ENCODE measurements around the gene VIPR2.

The VIPR2 gene

DNA sequence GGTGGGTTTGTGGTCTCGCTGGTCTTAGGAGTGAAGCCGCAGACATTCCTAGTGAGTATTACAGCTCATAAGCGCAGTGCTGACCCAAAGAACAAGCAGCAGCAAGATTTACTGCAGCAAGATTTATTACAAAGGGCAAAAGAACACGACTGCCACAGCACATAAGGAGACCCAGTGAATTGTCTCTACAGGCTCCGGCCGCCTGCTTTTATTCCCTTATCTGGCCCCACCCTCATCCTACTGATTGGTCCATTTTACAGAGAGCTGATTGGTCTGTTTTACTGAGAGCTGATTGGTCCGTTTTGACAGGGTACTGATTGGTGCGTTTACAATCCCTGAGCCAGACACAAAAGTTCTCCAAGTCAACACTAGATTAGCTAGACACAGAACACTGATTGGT, 82.1 kb downstream of the VIPR2 start:
- no peak for DNase-seq

DNA sequence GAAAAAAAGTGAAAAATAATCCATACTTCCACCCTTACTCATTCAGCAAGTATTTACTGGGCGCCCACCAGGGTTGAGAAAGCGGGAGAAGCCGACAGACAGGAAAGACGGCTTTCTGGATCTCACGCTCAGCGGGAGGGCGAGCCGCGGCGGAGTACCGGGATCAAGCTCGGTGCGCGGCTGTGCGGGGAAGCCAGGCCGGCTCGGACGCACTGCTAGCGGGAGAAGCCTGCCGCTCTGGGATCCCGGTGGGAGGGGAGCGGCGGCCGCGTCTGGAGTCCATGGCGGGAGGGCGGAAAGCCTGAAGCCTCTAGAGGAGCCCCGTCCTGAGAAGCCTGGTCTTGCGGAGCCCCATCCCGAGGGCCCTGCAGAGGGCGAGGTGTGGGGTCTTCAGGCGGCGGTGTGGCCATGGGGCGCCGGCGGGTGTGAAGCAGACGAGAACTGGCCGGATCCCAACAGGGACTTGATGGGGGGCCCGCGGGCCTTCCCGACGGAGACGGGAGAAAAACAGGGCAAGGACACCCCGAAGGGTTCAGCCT, 82.9 kb downstream of the VIPR2 start:
- no peak for DNase-seq

DNA sequence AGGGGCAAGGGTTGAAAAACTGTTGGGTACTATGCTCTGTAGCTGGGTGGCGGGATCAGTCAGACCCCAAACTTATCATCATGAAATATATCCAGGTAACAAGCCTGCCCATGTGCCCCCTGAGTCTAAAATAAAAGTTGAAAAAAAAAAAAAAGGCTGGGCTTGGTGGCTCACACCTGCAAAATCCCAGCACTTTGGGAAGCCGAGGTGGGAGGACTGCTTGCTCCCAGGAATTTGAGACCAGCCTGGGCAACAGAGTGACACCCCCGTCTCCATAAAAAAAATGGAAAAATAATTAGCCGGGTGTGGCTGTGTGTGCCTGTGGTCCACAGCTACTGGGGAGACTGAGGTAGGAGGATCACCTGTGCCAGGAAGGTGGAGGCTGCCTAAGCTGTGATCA, 83.5 kb downstream of the VIPR2 start:
- no peak for DNase-seq

DNA sequence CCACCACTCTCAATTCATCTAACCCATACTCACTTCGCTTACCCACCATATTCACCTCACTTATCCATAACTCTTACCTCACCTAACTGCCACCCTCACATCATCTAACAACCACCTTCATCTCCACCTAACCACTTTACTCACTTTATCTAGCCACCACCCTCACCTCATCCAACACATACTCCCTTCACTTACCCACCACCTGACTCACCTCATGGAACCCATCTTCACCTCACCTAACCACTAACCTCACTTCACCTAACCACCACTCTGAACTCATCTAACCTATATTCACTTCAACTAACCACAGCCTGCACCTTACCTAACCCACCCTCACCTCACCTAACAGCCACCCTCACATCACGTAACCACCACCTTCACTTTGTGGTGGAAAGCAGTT, 84.2 kb downstream of the VIPR2 start:
- DNase-seq = no peak

DNA sequence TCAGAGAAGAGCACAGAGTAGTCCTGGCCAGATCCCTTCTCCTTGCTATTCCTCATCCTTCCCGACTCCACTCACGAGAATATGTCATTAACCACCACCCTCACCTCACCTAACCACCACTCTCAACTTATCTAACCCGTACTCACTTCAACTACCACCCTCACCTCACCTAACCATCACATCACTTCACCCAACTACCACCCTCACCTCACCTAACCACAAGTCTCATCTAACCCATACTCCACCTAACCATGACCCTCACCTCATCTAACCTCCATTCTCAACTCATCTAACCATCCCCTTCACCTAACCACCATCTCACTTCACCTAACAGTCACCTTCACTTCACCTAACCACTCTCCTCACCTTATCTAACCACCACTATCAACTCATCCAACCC, 85.0 kb downstream of the VIPR2 start:
- DNase-seq = no peak

DNA sequence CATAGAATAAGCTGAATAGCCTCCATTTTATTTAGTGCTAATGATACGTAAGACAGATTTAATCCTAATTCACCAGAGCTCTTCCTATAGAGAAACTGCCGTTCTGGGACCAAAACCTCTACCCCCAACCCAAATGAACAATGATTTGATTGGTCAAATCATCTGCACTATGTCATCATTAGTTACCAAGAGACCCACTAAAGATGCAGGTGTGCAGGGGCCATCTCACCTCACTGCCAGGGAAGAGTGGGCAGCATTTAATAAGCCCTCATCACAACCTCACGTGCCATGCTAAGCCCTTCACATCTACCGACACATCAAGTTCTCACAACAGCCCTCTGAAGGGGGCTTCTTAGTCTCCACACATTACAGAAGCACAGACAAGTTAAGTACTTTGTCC, 87.0 kb downstream of the VIPR2 start:
- no peak for DNase-seq

DNA sequence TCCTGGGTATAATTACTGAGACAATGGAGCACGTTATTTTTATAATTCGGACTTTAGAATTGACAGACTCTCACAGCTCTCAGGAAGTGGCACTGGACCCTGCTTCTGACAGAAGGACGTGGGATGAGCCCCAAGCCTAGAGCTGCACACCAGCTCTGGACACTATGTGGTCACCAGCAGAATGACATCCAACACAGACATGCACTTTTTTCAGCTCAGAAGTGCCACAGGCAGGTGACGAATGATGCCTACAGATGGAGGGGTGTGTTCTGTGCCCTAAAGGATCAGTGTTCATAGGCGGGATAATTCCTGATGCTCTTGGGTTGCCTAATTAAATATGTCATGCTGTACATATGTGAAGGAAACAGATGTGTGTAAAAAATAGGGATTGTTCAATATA, 87.9 kb downstream of the VIPR2 start:
- DNase-seq = peak; percentile 17

DNA sequence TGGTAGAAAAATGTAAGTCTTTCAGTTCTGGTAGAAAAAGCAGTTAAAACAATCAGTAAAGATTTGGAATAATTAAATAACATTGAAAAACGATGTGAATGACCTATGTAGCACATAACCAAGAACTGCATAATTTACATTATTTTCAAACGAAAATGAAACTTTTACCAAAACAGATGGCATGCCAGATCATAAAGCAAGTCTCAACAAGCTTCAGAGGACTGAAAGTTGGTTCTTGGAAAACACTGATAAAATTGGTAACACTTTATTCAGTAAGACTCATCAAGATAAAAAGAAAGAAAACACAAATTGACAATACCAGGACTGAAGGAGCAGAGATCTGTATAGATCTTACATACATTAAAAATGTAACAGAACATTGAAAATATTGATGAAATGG, 92.8 kb downstream of the VIPR2 start:
- DNase-seq = no peak

DNA sequence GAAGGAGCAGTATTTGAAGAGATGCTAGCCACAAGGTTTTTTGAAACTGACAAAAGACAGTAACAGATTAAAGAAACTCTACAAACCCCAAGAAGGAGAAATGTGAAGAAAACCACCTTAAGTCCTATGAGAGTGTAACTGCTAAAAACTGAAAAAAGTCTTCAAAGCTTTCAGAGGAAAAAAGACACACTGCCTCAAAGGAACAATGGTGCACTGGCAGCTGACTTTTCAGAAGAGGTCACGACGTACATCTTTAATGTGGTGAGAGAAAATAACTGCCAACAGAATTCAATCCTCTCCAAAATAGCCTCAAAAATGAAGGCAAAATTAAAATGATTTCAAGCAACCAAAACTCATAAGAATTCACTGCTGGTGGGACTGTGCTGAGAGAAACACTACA, 94.0 kb downstream of the VIPR2 start:
- DNase-seq = no peak

DNA sequence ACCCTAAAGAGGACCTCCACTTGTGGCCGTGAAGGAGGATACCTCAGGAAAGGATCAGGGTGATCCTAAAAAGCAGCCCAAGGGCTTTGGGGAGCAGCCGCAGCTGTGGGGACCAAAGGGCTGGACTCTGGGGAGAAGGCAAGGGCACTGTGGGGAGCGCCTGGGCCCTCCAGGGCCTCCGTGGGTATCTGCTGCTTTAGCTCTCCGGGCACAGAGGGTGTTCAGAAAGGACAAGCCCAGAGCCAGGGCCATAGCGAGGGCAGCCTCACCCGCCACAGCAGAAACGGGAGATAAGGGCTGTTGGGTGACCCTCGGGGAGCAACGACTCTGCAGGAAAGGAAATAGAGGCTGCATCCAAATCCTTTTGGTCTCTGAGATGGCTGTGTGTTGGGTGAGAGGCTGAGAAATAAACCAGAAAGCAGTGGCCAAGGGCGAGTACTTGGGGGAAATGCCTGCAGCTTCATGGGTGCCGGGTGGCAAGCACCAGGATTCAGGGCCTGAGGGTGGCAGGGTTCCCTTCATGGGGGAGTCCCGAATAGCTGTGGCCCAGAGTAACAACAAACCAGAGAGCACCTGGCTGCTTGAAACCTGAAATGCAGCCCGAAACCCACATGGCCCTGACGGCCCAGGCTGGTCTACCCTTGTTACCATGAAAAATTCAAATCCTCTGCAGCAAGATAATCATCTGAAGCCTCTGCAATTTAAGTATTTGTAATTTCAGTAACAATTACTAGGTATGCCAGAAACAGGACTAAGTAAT, 95.2 kb downstream of the VIPR2 start:
- no peak for DNase-seq

DNA sequence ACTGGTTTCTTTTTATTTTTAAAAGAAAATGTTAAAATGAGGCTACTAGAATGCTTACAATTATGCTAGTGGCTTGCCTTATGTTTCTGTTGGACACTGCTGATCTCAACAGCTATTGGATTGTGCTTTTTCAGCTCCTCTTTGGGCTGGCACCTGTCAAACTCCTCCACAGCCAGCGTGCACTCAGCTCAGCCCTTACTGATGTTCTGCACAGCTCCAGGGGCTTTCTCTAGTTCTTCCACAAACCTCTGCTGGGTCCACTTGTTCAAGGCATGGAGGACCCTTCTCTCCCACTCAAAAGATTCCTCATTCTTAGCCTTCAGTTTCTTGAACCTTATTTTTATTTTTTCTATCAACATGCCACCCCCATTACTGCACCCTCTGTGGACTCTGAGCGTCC, 96.0 kb downstream of the VIPR2 start:
- DNase-seq = no peak

DNA sequence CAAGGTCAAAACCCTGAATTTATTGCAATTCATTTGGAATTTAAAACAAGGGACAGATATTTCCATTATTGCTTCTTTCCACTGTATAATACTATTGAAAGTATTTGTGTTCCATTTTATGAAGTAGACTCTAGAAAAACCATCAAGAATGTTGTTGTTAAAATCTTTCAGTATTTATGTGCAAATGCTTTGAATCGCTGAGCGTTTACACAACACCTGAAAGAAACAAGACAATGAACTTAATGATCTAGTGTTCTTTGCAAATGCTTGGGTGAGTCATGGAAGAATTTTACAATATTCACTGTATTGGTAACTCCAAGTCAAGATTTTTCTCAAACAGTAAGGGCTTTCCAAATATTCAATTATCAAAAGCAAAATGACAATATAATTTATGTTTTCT, 97.1 kb downstream of the VIPR2 start:
- no peak for DNase-seq

DNA sequence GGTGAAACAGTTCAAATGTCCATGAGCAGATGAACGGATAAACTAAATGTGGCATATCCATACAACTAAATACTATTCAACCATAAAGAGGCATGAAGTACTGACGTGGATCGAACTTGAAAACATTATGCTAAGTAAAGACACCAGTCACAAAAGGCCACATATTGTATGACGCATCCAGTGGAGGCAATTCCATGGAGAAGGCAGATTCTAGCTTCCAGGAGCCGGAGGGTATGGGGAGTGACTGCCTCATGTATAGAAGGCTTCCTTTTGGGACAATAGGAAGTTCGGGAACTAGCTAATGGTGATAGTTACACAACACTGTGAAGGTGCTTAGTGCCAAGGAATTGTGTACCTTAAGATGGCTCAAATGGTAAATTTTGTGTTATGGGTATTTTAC, 98.4 kb downstream of the VIPR2 start:
- DNase-seq = no peak

DNA sequence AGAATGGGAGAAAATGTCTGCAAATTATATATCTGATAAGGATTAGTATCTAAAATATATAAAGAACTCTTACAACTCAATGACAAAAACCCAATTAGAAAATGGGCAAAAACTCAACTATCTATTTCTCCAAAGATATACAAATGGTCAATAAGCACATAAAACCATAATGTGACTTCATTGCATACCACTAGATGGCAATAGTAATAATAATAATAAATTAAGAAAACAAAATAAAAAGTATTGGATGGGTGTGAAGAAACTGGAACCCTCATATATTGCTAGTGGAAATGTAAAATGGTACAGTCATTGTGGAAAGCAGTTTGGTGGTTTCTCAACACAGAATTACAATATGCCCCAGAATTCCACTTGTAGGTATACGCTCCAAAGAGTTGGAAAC, 98.8 kb downstream of the VIPR2 start:
- DNase-seq = no peak

DNA sequence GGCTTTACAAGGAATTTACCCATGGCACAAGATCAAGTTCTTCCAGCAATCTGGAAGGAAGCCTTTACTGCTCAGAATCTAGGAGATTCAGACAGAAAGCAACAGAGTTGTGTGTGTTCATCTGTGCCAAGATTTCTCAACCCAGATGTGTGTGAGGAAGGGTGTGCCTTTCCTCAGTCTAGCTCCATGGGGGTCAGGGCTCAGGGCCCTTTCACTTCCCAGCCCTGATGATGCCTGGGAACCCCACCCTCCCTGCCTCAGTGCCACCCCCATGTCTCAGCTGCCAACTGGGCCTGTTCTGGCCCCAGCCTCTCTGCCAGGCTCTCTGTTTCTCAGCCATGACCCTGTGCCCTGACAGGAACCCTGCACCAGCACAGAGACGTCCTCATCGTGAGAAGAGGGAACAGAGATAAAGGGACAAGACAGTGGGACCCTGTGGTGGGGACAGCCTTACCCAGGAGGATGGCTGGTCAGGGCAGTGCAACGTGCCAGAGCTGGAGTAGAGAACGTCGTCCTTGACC, 102.0 kb downstream of the VIPR2 start:
- no peak for DNase-seq

DNA sequence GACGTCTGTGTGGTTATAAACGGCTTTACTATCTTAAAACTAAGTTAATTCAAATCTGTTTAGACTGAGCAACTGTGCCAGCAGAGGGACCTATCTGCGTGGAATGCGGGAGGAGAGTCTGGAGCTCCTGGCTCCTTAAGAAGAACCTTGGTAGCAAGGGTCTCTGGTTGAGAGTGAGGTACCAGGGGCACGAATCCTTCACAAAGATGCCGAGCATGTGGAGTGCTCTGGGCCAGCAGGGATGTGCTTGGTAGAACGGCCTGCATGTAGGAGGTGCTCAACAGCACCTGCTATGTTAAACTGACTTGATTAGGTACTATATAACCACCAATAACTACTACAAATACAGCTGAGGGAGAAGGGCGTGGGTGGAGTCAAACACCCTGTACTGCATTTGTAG, 102.6 kb downstream of the VIPR2 start:
- no peak for DNase-seq

DNA sequence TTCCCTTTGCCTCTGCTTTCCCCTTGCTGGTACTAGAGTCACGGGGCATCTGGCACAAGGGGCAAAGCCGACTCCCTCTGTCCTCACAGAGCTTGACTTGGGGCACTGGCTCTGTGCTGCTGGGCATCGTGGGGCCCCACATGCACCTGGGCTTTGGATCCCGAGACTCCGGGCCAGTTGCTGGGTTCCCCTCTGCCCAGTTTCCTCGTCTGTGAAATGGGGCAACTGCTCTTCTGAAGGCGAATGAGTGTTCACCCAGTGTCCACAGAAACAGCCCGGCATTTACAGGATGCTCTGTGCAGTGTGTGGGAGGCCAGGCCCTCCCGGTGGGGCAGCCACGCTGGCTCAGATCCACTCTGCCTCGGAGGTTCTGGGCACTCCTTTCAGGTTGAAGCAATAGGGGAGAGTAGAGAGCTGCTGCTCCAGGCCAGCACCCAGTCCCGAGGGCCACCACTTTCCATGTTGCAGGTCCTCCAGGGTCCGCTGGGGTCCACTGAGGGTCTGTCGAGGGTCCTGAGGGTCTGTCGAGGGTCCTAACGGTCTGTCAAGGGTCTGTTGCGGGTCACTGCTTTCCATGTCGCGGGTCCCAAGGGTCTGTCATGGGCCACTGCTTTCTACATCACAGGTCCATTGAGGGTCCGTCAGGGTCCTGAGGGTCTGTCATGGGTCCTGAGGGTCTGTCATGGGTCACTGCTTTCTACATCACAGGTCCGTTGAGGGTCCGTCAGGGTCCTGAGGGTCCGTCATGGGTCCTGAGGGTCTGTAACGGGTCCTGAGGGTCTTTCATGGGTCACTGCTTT, 103.6 kb downstream of the VIPR2 start:
- no peak for DNase-seq

DNA sequence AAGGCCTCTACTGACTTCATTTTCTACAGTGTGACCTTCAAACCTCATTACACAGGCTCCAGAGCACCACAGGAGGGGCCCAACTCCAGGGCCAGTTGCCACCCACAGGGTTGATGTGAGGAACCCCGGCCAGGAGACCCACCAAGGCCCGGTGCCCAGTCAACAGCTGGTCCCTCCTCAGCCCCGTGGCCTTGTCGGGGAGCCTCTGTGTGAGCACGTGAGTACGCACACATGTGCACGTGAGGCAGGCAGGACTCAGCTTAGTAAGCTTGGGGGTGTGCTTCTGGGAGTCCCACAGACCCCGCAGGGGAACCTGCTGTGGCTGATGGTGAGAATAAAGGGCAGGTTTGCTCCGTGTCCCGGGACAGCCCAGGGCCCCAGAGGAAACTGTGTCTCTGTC, 104.5 kb downstream of the VIPR2 start:
- no peak for DNase-seq

DNA sequence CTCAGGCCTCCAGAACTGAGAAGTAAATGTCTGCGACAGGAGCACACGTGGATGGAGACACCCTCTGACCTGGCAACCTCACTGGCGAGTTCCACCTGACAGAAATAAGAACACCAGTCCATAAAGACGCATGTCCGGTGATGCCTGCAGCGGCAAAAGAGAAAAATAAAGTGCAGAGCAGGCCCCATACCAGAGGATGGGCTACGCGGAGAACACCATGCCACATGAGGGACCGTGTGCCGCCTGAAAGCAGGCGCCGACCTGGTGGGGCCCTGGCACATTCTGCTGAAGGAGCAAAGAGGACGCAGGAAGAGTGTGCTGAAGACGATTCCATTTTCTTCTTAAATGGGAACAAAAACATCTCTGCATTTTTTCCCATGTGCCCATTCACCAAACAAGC, 105.0 kb downstream of the VIPR2 start:
- DNase-seq = no peak

DNA sequence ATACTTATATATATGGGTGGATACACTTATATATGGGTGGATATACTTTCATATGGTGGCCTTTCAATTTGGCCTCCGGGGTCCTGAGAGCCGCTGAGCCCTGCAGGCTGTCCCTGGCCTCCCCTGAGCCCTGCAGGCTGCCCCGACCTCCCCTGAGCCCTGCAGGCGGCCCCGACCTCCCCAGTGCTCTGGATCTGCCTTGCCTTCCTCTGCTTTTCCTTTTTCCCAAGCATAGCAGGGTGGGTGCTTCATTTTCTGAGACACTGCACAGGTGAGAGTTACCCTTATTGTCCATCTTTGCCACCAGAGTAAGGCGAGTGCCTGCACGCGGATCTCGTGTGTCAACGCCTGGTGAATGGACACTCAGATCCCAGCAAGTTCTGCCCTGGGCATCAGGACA, 106.6 kb downstream of the VIPR2 start:
- DNase-seq = no peak

DNA sequence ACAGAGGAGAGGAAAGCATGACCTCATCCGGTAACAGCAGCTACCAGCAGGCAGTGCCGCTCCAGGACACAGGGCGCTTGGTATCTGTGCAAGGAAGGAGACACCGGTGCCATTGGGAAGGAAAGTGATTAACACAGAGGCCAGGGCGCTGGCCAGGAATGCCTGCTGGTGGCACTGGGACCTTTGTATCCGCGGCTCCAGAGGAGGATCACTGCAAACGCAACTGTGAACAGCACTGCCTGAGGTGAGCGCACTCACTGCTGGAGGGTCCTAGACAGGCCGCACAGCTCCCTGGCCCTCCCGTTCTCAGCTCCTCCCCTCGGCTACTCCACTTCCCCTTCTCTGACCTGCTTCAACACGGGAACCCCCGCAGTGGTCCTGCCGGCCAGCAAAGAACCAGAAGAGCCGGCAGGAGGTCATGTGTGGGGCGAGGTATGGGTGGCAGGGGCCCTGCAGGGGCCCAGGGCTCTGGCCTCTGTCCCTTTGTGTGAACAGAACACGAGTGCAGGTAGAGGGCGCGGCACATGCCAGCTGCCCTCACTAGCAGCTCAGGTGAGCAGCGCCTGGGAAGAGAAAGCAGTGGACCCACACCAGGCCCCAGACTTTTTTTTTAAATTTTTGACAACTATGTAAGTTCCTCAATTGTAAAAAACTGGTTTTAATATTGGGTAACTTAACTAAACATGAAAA, 107.6 kb downstream of the VIPR2 start:
- DNase-seq = no peak

DNA sequence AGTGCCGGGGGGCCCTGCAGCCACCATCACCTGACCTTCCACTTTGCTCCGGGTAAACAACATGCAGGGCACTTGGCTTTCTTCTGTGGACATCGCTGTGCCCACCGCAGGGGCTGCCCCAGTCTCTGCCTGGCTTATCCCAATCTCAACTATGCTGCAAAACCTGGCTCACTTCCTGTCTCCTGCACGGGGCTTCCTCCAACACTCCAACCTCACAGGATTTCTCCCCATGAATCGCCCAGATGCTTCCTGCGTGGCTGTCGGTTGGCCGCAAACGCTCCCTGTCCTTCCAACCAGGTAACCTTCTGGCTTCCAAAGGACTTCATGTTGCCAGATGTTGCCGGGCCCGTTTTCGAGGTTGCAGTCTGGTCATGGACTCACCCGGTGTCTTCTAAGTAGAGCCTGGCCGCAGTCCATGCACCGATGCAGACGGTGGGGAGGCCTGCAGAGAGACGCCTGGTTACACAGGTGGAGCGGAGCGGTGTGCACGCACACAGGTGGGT, 109.0 kb downstream of the VIPR2 start:
- no peak for DNase-seq

DNA sequence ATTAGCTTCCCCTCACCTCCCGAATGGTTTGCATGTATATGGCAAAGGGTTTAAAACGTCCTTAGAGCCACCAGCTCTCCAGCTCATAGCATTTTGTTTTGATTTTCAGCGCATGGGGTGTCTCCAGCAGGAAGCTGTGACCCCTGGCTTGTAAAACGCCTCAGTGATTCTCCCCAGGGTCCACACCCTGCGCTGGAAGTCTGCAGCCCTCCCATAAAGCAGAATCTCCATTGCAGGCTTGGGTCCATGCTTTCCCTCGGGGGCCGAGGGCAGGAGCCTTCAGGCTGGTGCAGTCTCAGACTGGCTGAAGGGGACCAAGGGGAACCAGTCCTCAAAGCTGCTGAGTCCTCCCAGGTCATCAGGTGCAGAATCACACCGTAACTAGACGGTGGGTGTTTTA, 109.7 kb downstream of the VIPR2 start:
- DNase-seq = no peak
